ENCODE results near the gene PRKAG2. TPM values are rescaled to one million over a fixed set of nuclear protein-coding genes. Genes with fewer than 3 reads are reported as not detected.

PRKAG2 gene
- total and polyA plus RNA-seq, 2 of the 8 experiments (the other 6 are each of a cell fraction or from before 2014, with no cell fraction given): 7.5 to 18.1 TPM

- no peak overlapping the region for H3K4me2 ChIP-seq (ENCODE audit: insufficient read depth in 1 of 2, low read depth in 2 of 2, low read length in 2 of 2)
- WGBS, 2 experiments (ENCODE audit: extremely low coverage in 1 of 2, insufficient coverage in 1 of 2, insufficient read length in 1 of 2, insufficient replicate concordance in 2 of 2, low coverage in 1 of 2, low lambda C conversion rate in 2 of 2, missing lambda C conversion rate in 1 of 2): 87% methylated on average over 5 of the region's 5 CpGs; no CpG with 5 or more reads in 1 of the 2 experiments
- H3K56ac ChIP-seq (replicated peaks; ENCODE audit: insufficient read length, low read depth, low read length): no peak overlapping the region
- ChIA-PET POLR2A (ENCODE audit: partially characterized antibody) (no interaction called here), CTCF (ENCODE audit: partially characterized antibody) (interaction anchor here (1.5 to 1.7 kb wide), 2 partner anchors 15 to 18 kb away, joined by 5 read pairs; no protein-coding TSS in a partner anchor)
- no peaks in the 10 kb centered on the region for H3K79me2 ChIP-seq (ENCODE audit: control insufficient read depth in 1 of 2, insufficient read depth in 2 of 2, low read length in 2 of 2)
- H3K18ac ChIP-seq (ENCODE audit: extremely low read depth, low read length): no peak overlapping the region
- no peak overlapping the region for H2BK5ac ChIP-seq (ENCODE audit: low read depth, low read length)
- no peak for TF ChIP-seq CTBP2 (IDR thresholded peaks at IDR 0.05; ENCODE audit: borderline replicate concordance, insufficient read depth, insufficient read length, low read length)
- no peak for TF ChIP-seq E2F6 (IDR thresholded peaks at IDR 0.05)
- no peak for TF ChIP-seq CBX5 (IDR thresholded peaks at IDR 0.05; ENCODE audit: low read depth, low read length)
- no peak for TF ChIP-seq BRCA1 (IDR thresholded peaks at IDR 0.05; ENCODE audit: low read depth, low read length)
- TF ChIP-seq TCF12 (IDR thresholded peaks at IDR 0.05; ENCODE audit: low read depth, low read length): no peak
- H2BK120ac ChIP-seq (replicated peaks; ENCODE audit: low read depth, low read length): no peak overlapping the region
- no peaks in the 10 kb centered on the region for H3K36me3 ChIP-seq (ENCODE audit: control insufficient read depth in 2 of 4, insufficient read depth in 4 of 4, low read length in 3 of 4)
- no peak overlapping the region for H2BK12ac ChIP-seq (ENCODE audit: low read depth, low read length)
- no peak overlapping the region for H2AK5ac ChIP-seq (ENCODE audit: low read depth, low read length)
- no peaks in the 10 kb centered on the region for H4K20me1 ChIP-seq (replicated peaks in 1 of 2; ENCODE audit: control insufficient read depth in 1 of 2, insufficient read depth in 2 of 2, low read length in 2 of 2)
- no peak for FAIRE-seq
- no peak overlapping the region for H4K8ac ChIP-seq (ENCODE audit: extremely low read depth, insufficient read depth, low read length)
- no peak overlapping the region for H2AFZ ChIP-seq (ENCODE audit: low read length)
- no peaks in the 10 kb centered on the region for H3K9me3 ChIP-seq (ENCODE audit: insufficient read depth in 2 of 2, low read depth in 1 of 2, low read length in 1 of 2)
- no peak overlapping the region for H3K14ac ChIP-seq (ENCODE audit: insufficient read length)
- no peak overlapping the region for H2BK20ac ChIP-seq (ENCODE audit: low read length)
- no peak overlapping the region for H4K91ac ChIP-seq (replicated peaks; ENCODE audit: insufficient read length, low read length)
- no peaks in the 10 kb centered on the region for H3K79me1 ChIP-seq (ENCODE audit: low read depth, low read length)
- no peak overlapping the region for H3K4me3 ChIP-seq (ENCODE audit: extremely low read depth in 1 of 4, insufficient read depth in 2 of 4, low read depth in 3 of 4, low read length in 4 of 4)
- no peak overlapping the region for H3K27ac ChIP-seq (ENCODE audit: low read depth, low read length)
- H3K23ac ChIP-seq (ENCODE audit: insufficient read length): no peak overlapping the region
- H3K9ac ChIP-seq (replicated peaks in 1 of 4; ENCODE audit: extremely low read depth in 1 of 4, low read depth in 3 of 4, low read length in 3 of 4): no peak overlapping the region
- no peak for DNase-seq (ENCODE audit: low read depth in 1 of 2, low spot score in 2 of 2)
- peaks cover 2% of the 10 kb centered on the region; the same call in 1 of the 2 replicates for H3K23me2 ChIP-seq (ENCODE audit: low read depth, low read length)
- no peak overlapping the region for H3K4ac ChIP-seq (replicated peaks; ENCODE audit: insufficient read length, low read depth, low read length)
- peaks cover 0 to 3% (median 0%) of the 10 kb centered on the region in 4 experiments; a peak in 3 of 7 replicates for H3K27me3 ChIP-seq (replicated peaks in 1 of 4; ENCODE audit: control insufficient read depth in 3 of 4, extremely low read depth in 1 of 4, insufficient read depth in 3 of 4, low read length in 3 of 4)
- H4K5ac ChIP-seq (ENCODE audit: insufficient read length, low read depth, low read length): no peak overlapping the region
- H2BK15ac ChIP-seq (ENCODE audit: low read length): no peak overlapping the region
- H3K4me1 ChIP-seq (replicated peaks in 1 of 4; ENCODE audit: control insufficient read depth in 3 of 4, insufficient read depth in 4 of 4, low read length in 3 of 4): peaks cover 0 to 5% (median 0%) of the 10 kb centered on the region in 4 experiments; a peak in 3 of 7 replicates
Observed at GRCh38 chr7:151901828-151902227, 24.9 kb upstream of the PRKAG2 start.

Measured in H1 (cell line).